ENCODE data around the gene ZCCHC17.

ZCCHC17 gene

DNA sequence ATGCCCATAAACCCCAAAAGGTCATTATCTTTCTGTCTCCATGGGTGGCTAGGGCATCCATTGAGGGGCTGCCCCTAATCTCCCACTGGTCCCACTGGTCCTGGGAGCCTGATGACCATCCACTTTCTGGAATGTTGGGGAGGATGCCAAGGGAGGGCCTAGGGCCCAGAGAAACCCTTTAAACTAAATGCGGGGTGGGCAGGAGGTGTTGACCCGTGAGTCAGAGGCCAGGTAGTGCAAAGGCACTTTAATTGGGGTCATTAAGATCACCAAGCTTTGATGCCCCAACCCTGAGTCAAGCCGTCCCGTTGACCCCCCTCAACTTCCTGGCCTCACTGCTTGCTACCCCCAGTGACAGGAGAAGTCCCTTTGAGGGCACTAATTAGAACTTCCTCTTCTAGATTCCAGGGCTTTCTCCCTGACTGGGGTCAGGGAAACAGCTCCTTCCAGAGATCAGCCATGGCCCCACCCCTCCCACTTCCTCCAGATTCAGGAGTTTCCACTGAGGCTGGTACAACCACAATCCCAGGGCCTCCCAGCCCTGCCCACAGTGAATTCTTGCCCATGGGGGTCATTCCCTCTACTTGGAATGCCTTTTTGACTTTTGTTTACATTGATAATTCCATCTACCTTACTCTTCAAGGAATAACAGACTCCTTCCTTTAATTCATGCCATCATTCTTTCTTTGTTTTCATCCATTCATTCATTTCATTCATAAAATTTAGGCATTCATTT lies 100.7 kb downstream of the ZCCHC17 start:
- no peak for DNase-seq

DNA sequence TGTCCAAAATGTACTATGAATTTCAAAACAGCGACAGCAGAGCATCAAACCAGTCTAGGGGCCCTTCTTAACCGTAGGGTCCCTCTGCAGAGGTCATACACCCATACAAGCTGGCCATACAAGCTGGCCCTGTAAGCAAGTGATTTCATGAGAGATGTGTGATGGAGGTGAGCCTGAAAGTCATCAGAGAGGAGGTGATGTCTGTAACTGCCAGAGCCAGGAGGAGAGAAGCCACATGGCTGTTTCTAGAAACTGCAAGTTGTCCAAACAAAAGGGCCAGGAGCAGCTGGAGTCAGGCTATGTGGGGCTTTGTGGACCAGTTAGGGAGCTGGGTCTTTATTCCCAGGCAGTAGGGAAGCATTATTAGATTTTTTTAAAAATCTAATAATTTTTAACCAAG lies 101.4 kb downstream of the ZCCHC17 start:
- no peak for DNase-seq

GRCh38 chr1:31399976-31400375 lies 103.1 kb downstream of the ZCCHC17 start:
- no peak for DNase-seq

DNA sequence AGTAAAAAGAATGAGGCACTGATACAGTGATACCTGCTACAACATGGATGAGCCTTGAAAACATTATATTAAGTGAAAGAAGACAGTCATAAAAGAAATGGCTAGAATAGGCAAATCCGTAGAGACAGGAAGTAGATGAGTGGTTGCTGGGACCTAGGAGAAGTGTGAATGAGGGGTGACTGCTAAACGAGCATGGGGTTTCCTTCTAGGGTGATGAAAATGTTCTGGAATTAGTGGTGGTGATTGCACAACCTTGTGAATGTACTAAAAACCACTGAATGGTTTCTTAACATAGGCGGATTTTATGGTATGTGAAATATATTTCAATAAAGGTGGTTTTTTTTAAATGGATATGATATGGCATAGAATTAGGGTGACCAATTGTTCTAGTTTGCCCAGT lies 103.6 kb downstream of the ZCCHC17 start:
- DNase-seq = no peak

- no peak for DNase-seq
These were observed 104.4 kb downstream of the ZCCHC17 start for GRCh38 chr1:31401241-31401640.

DNA sequence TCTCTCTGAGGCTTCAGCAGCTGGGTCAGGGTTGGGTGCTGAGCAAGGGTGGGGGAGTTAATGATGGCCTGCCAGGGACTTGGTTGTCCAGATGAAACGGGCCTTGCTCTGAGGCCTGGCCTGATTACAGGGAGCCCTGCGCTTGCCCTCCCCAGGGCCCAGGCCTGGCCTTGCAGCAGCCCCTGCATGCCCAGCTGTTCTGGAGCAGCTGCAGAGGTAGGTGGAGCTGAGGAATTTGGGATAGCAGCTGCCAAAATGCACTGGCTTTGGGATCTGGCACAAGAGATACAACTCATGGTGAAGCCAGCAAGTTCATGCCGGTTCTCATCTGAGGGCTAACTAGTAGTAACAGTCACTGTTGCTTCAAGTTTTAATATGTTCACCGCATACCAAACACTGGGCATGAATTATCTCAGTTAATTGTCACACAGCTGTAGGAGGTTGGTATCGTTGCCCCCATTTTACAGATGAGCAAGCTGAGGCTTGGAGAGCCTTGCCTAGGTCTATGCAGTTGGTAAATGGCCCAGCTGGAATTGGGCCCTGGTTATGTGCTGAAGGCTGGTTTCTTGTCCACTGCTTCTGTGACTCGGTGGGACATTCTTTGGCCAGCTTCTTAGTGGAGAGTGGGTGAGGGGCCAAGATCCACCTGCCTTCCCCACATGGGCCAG lies 108.9 kb downstream of the ZCCHC17 start:
- no peak for DNase-seq

DNA sequence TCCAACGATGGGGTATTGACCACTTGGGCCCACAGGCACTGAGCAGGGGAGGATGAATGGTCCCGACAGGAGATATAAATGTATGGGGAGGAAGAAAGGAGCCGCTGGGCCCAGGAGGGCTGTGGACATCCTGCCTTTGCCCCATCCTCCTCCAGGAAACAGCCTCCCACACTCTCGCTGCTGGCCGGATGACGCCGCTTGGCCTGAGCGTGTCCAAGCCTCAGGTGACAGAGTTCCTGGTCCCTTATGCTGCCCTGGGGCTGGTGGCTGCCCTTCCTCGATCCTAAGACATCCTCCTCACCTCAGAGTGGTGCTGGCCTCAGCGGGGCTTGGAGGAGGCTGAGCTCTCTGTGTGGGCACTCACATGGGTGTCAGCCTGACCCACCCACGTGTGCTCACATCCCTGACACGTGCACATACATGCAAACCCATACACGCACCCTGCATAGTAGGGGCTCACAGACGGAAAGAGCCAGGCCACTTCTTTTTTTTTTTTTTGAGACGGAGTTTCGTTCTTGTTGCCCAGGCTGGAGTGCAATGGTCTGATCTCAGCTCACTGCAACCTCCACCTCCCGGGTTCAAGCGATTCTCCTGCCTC lies 110.3 kb downstream of the ZCCHC17 start:
- no peak for DNase-seq

GRCh38 chr1:31408788-31409318 lies 112.0 kb downstream of the ZCCHC17 start:
- no peak for DNase-seq

- no peak for DNase-seq
These were observed 113.4 kb downstream of the ZCCHC17 start for GRCh38 chr1:31409946-31410858.

DNA sequence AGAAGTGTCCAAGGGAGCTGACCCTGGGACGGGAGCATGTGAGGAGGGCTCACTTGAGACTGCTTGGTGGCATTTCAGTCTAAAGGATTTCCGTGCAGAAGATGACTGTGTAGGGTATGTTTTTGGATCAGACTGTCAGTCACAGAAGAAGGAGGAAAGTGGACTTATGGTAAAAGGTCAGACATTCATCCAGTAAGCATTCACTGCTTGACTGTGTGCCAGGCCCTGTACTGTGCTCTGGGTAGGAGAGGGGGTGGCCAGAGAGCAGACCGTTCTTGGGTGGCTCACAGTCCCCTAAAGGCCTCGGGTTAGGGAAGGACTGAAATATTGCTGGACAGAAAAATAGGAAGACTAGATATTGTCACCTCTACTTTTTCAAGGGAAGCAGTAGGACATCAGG lies 114.0 kb downstream of the ZCCHC17 start:
- no peak for DNase-seq

GRCh38 chr1:31412205-31412604 lies 115.4 kb downstream of the ZCCHC17 start:
- DNase-seq = no peak

- no peak for DNase-seq
These were observed 116.0 kb downstream of the ZCCHC17 start, which contains the start of gene SERINC2 for GRCh38 chr1:31412732-31413404. TSS of gene SERINC2 (plus strand) at chr1:31413213. CDS start at chr1:31413266, 53 bp downstream.

DNA sequence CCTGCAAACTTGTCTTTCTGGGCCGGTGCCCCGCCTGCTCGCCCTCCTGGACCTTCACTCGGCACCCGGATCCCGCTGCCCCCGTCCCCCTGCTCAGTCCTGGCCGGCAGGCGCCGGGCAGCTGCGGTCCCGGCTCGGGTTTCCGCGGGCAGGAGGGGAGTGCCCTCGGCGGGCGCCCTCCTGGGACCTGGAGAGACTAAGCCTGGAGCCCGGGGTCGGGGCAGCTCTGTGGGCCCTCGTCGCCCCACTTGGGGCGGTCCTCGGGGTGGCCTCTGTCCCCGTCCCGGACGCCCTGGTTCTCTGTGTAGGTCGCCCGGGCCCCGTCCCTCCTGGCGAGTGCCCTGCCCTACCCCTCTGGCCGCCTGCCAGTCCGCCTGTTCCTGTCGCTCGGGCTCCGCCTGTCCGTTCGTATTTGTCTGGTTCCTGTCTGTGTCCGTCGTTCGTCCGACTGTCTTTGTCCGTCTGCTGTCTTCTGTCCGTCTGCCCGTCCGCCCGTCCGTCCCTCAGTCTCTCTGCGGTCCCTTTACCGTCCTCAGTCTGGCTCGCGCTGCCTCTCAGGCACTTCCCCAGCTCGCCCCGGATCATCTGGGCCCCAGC lies 116.7 kb downstream of the ZCCHC17 start:
- DNase-seq = no peak

Measured in activated CD4-positive, alpha-beta T cell treated with anti-CD3 and anti-CD28 coated beads, Interleukin-2, amount 50 U/mL, for 4 hours (primary cell).